Tibial nerve (tissue), 3 donors: ENCODE measurements around the gene KCNMB3.

Source experiments
- POLR2A ChIP-seq, 2 donors: fragments of 450-650 bp; IDR thresholded peaks; one replicate each; pipeline ENCODE4 v1.6.1; 2017; ENCODE audit warnings: antibody characterized with exemption in 2 of 2, mild to moderate bottlenecking in 2 of 2, moderate library complexity in 2 of 2
- TF ChIP-seq, protein P1 (sequence below), 5 experiments: fragments of 200-600 bp in 3 of 5; fragments of 450-650 bp in 2 of 5; sonication (generic) in 3 of 5; IDR thresholded peaks; one replicate each; pipeline ENCODE4 v1.5.1; 2016 to 2019; ENCODE audit warnings: antibody characterized with exemption in 5 of 5, mild to moderate bottlenecking in 3 of 5, moderate library complexity in 2 of 5

GRCh38 chr3:179264449-179264848, 13.5 kb upstream of the KCNMB3 start:
- TF ChIP-seq POLR2A (IDR thresholded peaks at IDR 0.05) = no peak
- TF ChIP-seq, protein P1, sequence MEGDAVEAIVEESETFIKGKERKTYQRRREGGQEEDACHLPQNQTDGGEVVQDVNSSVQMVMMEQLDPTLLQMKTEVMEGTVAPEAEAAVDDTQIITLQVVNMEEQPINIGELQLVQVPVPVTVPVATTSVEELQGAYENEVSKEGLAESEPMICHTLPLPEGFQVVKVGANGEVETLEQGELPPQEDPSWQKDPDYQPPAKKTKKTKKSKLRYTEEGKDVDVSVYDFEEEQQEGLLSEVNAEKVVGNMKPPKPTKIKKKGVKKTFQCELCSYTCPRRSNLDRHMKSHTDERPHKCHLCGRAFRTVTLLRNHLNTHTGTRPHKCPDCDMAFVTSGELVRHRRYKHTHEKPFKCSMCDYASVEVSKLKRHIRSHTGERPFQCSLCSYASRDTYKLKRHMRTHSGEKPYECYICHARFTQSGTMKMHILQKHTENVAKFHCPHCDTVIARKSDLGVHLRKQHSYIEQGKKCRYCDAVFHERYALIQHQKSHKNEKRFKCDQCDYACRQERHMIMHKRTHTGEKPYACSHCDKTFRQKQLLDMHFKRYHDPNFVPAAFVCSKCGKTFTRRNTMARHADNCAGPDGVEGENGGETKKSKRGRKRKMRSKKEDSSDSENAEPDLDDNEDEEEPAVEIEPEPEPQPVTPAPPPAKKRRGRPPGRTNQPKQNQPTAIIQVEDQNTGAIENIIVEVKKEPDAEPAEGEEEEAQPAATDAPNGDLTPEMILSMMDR (IDR thresholded peaks at IDR 0.05) = no peak
